ENCODE data around the gene LMNA. TPM values are rescaled to one million over a fixed set of nuclear protein-coding genes. Genes with fewer than 3 reads are reported as not detected.

Gene LMNA
- total and polyA plus RNA-seq, 4 donors = 94.3 to 1,067 (median 438) TPM

GRCh38 chr1:156128308-156128653 lies 13.8 kb downstream of the LMNA start:
- Histone ChIP-seq H3K9me3 (ENCODE audit: control insufficient read depth, low read length) (no peaks in the 10 kb centered on the region), H3K4me1 (ENCODE audit: control insufficient read depth in 1 of 2, insufficient read depth in 2 of 2, low read length in 2 of 2) (no peaks in the 10 kb centered on the region), H3K27me3 (ENCODE audit: control insufficient read depth in 1 of 2, insufficient read depth in 2 of 2, low read length in 1 of 2) (no peaks in the 10 kb centered on the region), H3K4me3 (ENCODE audit: low read length in 2 of 2) (peak overlapping the region in 1 of 2 donors; percentile 7), H3K27ac (ENCODE audit: low read depth in 1 of 2, low read length in 2 of 2) (peak overlapping the region; percentile 95 to 100), H3K36me3 (ENCODE audit: control insufficient read depth in 1 of 2, insufficient read depth in 2 of 2, low read length in 1 of 2) (peaks cover 0 to 2% of the 10 kb centered on the region in 2 donors)
- intact Hi-C loops (cut with DNase I) = loop anchor here (2.0 to 10.0 kb wide), 3 partner anchors 13 to 153 kb away; partner anchors contain the start of genes ARHGEF2 (in 1 of the 2) and LMNA (in 1 of the 2)
- WGBS, 2 donors = 0 to 3% methylated on average over 2 of the region's 2 CpGs
- DNase-seq (no peak), ATAC-seq (ENCODE audit: low FRiP score) (no peak)

- Histone ChIP-seq H3K27ac (ENCODE audit: low read depth in 1 of 2, low read length in 2 of 2) (peak overlapping the region; percentile 95 to 100), H3K27me3 (ENCODE audit: control insufficient read depth in 1 of 2, insufficient read depth in 2 of 2, low read length in 1 of 2) (no peaks in the 10 kb centered on the region), H3K4me3 (ENCODE audit: low read length in 2 of 2) (peak overlapping the region in 1 of 2 donors; percentile 7), H3K36me3 (ENCODE audit: control insufficient read depth in 1 of 2, insufficient read depth in 2 of 2, low read length in 1 of 2) (peaks cover 0 to 2% of the 10 kb centered on the region in 2 donors), H3K4me1 (ENCODE audit: control insufficient read depth in 1 of 2, insufficient read depth in 2 of 2, low read length in 2 of 2) (no peaks in the 10 kb centered on the region), H3K9me3 (ENCODE audit: control insufficient read depth, low read length) (no peaks in the 10 kb centered on the region)
- 3 to 5% methylated on average over 8 of the region's 8 CpGs for WGBS, 2 donors
- intact Hi-C loops (cut with DNase I) = loop anchor here (2.0 to 10.0 kb wide), 3 partner anchors 14 to 154 kb away; partner anchors contain the start of genes ARHGEF2 (in 1 of the 2) and LMNA (in 1 of the 2)
- DNase-seq (peak; percentile 84 to 85), ATAC-seq (ENCODE audit: low FRiP score) (peak; percentile 48)
These were observed 14.4 kb downstream of the LMNA start for GRCh38 chr1:156128654-156129597.

- intact Hi-C loops (cut with DNase I) = loop anchor here (1.0 to 10.0 kb wide), 4 partner anchors 15 to 155 kb away; partner anchors contain the start of genes ARHGEF2 (in 1 of the 2) and LMNA (in 1 of the 2)
- Histone ChIP-seq H3K36me3 (ENCODE audit: control insufficient read depth in 1 of 2, insufficient read depth in 2 of 2, low read length in 1 of 2) (peaks cover 4 to 9% of the 10 kb centered on the region in 2 donors), H3K27me3 (ENCODE audit: control insufficient read depth in 1 of 2, insufficient read depth in 2 of 2, low read length in 1 of 2) (no peaks in the 10 kb centered on the region), H3K4me3 (ENCODE audit: low read length in 2 of 2) (no peak overlapping the region), H3K4me1 (ENCODE audit: control insufficient read depth in 1 of 2, insufficient read depth in 2 of 2, low read length in 2 of 2) (no peaks in the 10 kb centered on the region), H3K9me3 (ENCODE audit: control insufficient read depth, low read length) (no peaks in the 10 kb centered on the region), H3K27ac (ENCODE audit: low read depth in 1 of 2, low read length in 2 of 2) (peak overlapping the region; percentile 89 to 96)
- 3 to 6% methylated on average over 7 of the region's 7 CpGs for WGBS, 2 donors
- DNase-seq = peak; percentile 95 to 96
- ATAC-seq (ENCODE audit: low FRiP score) = peak; percentile 78
These were observed 15.4 kb downstream of the LMNA start for GRCh38 chr1:156129687-156130577.

GRCh38 chr1:156130578-156130942 lies 16.0 kb downstream of the LMNA start:
- H3K9me3 ChIP-seq (ENCODE audit: control insufficient read depth, low read length) = no peaks in the 10 kb centered on the region
- H3K27ac ChIP-seq (ENCODE audit: low read depth in 1 of 2, low read length in 2 of 2) = peak overlapping the region in 1 of 2 donors; percentile 84
- intact Hi-C loops (cut with DNase I) = loop anchor here in 1 of 2 donors (1.0 kb wide), 1 partner anchor 34 kb away; no protein-coding TSS in a partner anchor
- ATAC-seq (ENCODE audit: low FRiP score) (no peak), DNase-seq (no peak)
- H3K4me1 ChIP-seq (ENCODE audit: control insufficient read depth in 1 of 2, insufficient read depth in 2 of 2, low read length in 2 of 2) = no peaks in the 10 kb centered on the region
- H3K27me3 ChIP-seq (ENCODE audit: control insufficient read depth in 1 of 2, insufficient read depth in 2 of 2, low read length in 1 of 2) = no peaks in the 10 kb centered on the region
- no peak overlapping the region for H3K4me3 ChIP-seq (ENCODE audit: low read length in 2 of 2)
- 69 to 73% methylated on average over 6 of the region's 6 CpGs for WGBS, 2 donors
- peaks cover 4 to 13% of the 10 kb centered on the region in 2 donors for H3K36me3 ChIP-seq (ENCODE audit: control insufficient read depth in 1 of 2, insufficient read depth in 2 of 2, low read length in 1 of 2)

- no peaks in the 10 kb centered on the region for H3K4me1 ChIP-seq (ENCODE audit: control insufficient read depth in 1 of 2, insufficient read depth in 2 of 2, low read length in 2 of 2)
- ATAC-seq (ENCODE audit: low FRiP score) (no peak), DNase-seq (no peak)
- no peaks in the 10 kb centered on the region for H3K9me3 ChIP-seq (ENCODE audit: control insufficient read depth, low read length)
- intact Hi-C loops (cut with DNase I) = no loop called here
- no peaks in the 10 kb centered on the region for H3K27me3 ChIP-seq (ENCODE audit: control insufficient read depth in 1 of 2, insufficient read depth in 2 of 2, low read length in 1 of 2)
- H3K36me3 ChIP-seq (ENCODE audit: control insufficient read depth in 1 of 2, insufficient read depth in 2 of 2, low read length in 1 of 2) = peaks cover 4 to 29% of the 10 kb centered on the region in 2 donors
- 80 to 83% methylated on average over 18 of the region's 18 CpGs for WGBS, 2 donors
- H3K4me3 ChIP-seq (ENCODE audit: low read length in 2 of 2) = no peak overlapping the region
- peak overlapping the region in 1 of 2 donors; percentile 28 for H3K27ac ChIP-seq (ENCODE audit: low read depth in 1 of 2, low read length in 2 of 2)
These were observed 20.4 kb downstream of the LMNA start for GRCh38 chr1:156134716-156135435.

- Histone ChIP-seq H3K27me3 (ENCODE audit: control insufficient read depth in 1 of 2, insufficient read depth in 2 of 2, low read length in 1 of 2) (no peaks in the 10 kb centered on the region), H3K4me1 (ENCODE audit: control insufficient read depth in 1 of 2, insufficient read depth in 2 of 2, low read length in 2 of 2) (no peaks in the 10 kb centered on the region), H3K36me3 (ENCODE audit: control insufficient read depth in 1 of 2, insufficient read depth in 2 of 2, low read length in 1 of 2) (peaks cover 4 to 27% of the 10 kb centered on the region in 2 donors), H3K4me3 (ENCODE audit: low read length in 2 of 2) (no peak overlapping the region), H3K9me3 (ENCODE audit: control insufficient read depth, low read length) (no peaks in the 10 kb centered on the region), H3K27ac (ENCODE audit: low read depth in 1 of 2, low read length in 2 of 2) (no peak overlapping the region)
- no peak for ATAC-seq (ENCODE audit: low FRiP score)
- intact Hi-C loops (cut with DNase I) = no loop called here
- DNase-seq = peak in 1 of 2 donors; percentile 79
- WGBS, 2 donors = 80 to 83% methylated on average over 34 of the region's 34 CpGs
These were observed 21.7 kb downstream of the LMNA start for GRCh38 chr1:156135930-156136871.

GRCh38 chr1:156136970-156137483 lies 22.5 kb downstream of the LMNA start:
- Histone ChIP-seq H3K36me3 (ENCODE audit: control insufficient read depth in 1 of 2, insufficient read depth in 2 of 2, low read length in 1 of 2) (peaks cover 4 to 27% of the 10 kb centered on the region in 2 donors), H3K9me3 (ENCODE audit: control insufficient read depth, low read length) (no peaks in the 10 kb centered on the region), H3K4me1 (ENCODE audit: control insufficient read depth in 1 of 2, insufficient read depth in 2 of 2, low read length in 2 of 2) (no peaks in the 10 kb centered on the region), H3K27me3 (ENCODE audit: control insufficient read depth in 1 of 2, insufficient read depth in 2 of 2, low read length in 1 of 2) (no peaks in the 10 kb centered on the region), H3K4me3 (ENCODE audit: low read length in 2 of 2) (no peak overlapping the region), H3K27ac (ENCODE audit: low read depth in 1 of 2, low read length in 2 of 2) (no peak overlapping the region)
- no peak for ATAC-seq (ENCODE audit: low FRiP score)
- intact Hi-C loops (cut with DNase I) = no loop called here
- peak in 1 of 2 donors; percentile 78 for DNase-seq
- 58 to 59% methylated on average over 12 of the region's 12 CpGs for WGBS, 2 donors

All from aorta (tissue), 5 donors.